OCI-LY7 (cell line): Measurements from ENCODE around the gene ETFRF1. TPM values are rescaled to one million over a fixed set of nuclear protein-coding genes. Genes with fewer than 3 reads are reported as not detected.
A peak's percentile ranks its signal among the peaks of the same experiment; 100 is the strongest.

Experiments used
- BruUV-seq: library from RNA; stranded (reverse); fragments of 400-500 nt; replicated peaks from 2 replicates; lab custom pipeline; 2021; lab: Mats Ljungman, UMichigan
- CTCF ChIA-PET: fragments of 300-600 bp; sonication (Branson Sonifier 250); formaldehyde crosslinking; loops from one replicate; lab custom pipeline; 2022; ENCODE audit warnings: antibody characterized with exemption; ENCODE audit not compliant: unreplicated experiment; lab: Charles Lee
- POLR2A ChIA-PET: fragments of 300-600 bp; sonication (Branson Sonifier 250); formaldehyde crosslinking; loops from one replicate; lab custom pipeline; 2022; ENCODE audit warnings: antibody characterized with exemption; lab: Charles Lee
- DNase-seq: peaks from one replicate; pipeline ENCODE4 v3.0.0-alpha.2; 2015; ENCODE audit warnings: low spot score
- H2AFZ ChIP-seq: fragments of 200-600 bp; sonication (generic), shearing (Covaris generic); 2 replicates; pipeline ENCODE4 v1.6.1; 2014; ENCODE audit warnings: mild to moderate bottlenecking, antibody characterized with exemption, low read length, moderate library complexity
- H3K27ac ChIP-seq: fragments of 200-600 bp; sonication (generic); 2 replicates; pipeline ENCODE4 v1.5.1; 2014; ENCODE audit warnings: mixed run types, low read depth, mild to moderate bottlenecking, moderate library complexity, low read length, inconsistent platforms; ENCODE audit not compliant: poor library complexity, severe bottlenecking
- H3K36me3 ChIP-seq: fragments of 200-600 bp; sonication (generic); 2 replicates; pipeline ENCODE4 v1.6.1; 2014; ENCODE audit warnings: mild to moderate bottlenecking, antibody characterized with exemption, low read length, moderate library complexity, mixed read lengths; ENCODE audit not compliant: insufficient read depth
- H3K4me1 ChIP-seq: fragments of 200-600 bp; sonication (generic); 2 replicates; pipeline ENCODE4 v1.5.1; 2014; ENCODE audit warnings: mild to moderate bottlenecking, low read length; ENCODE audit not compliant: insufficient read depth, poor library complexity, severe bottlenecking
- H3K4me2 ChIP-seq: fragments of 200-600 bp; sonication (generic); 2 replicates; pipeline ENCODE4 v1.6.1; 2014; ENCODE audit warnings: mild to moderate bottlenecking, low read length
- H3K4me3 ChIP-seq: fragments of 200-600 bp; sonication (generic); 2 replicates; pipeline ENCODE4 v1.5.1; 2014; ENCODE audit warnings: mild to moderate bottlenecking, low read depth, low read length; ENCODE audit not compliant: poor library complexity, severe bottlenecking
- H3K79me2 ChIP-seq: fragments of 200-600 bp; sonication (generic); 2 replicates; pipeline ENCODE4 v1.6.1; 2016; ENCODE audit warnings: low read depth, mild to moderate bottlenecking, low read length, moderate library complexity, mixed read lengths; ENCODE audit not compliant: insufficient read depth
- H3K9me2 ChIP-seq: fragments of 200-600 bp; sonication (generic); 2 replicates; pipeline ENCODE4 v1.6.1; 2016; ENCODE audit warnings: mild to moderate bottlenecking, low read length, mixed read lengths; ENCODE audit not compliant: insufficient read depth
- H3K9me3 ChIP-seq: fragments of 200-600 bp; sonication (generic); 2 replicates; pipeline ENCODE4 v1.6.1; 2014; ENCODE audit warnings: mild to moderate bottlenecking, mixed run types, low read length, mixed read lengths
- H4K20me1 ChIP-seq: fragments of 200-600 bp; sonication (generic); 2 replicates; pipeline ENCODE4 v1.6.1; 2014; ENCODE audit warnings: mild to moderate bottlenecking, antibody characterized with exemption, low read length, moderate library complexity, mixed read lengths; ENCODE audit not compliant: insufficient read depth
- EZH2phosphoT487 ChIP-seq: fragments of 200-600 bp; sonication (generic); IDR thresholded peaks from 2 replicates; pipeline ENCODE4 v1.6.1; 2018; ENCODE audit warnings: low read depth, borderline replicate concordance, mild to moderate bottlenecking, mixed run types, antibody characterized with exemption, low read length, moderate library complexity, mixed read lengths
- intact Hi-C: fragments of 100-400 bp; cut with micrococcal nuclease; formaldehyde crosslinking; loops from one replicate; pipeline ENCODE4 v1.10.0; 2022; ENCODE audit not compliant: unreplicated experiment
- total RNA-seq, 2 experiments: library from RNA; depleted of rRNA in 1 of 2; stranded (reverse); fragments of >200 nt in 1 of 2; shearing (Covaris generic) in 1 of 2; gene quantifications; 2 replicates each; pipeline ENCODE4 v1.2.3, GENCODE V29; 2014 to 2022
- TF ChIP-seq, protein P1 (sequence below): fragments of 200-600 bp; sonication (generic); conservative IDR thresholded peaks from 2 replicates; pipeline ENCODE4 v1.5.1; 2014; ENCODE audit warnings: mild to moderate bottlenecking, antibody characterized with exemption, low read length, moderate library complexity, mixed read lengths

The ETFRF1 gene
- total RNA-seq, 2 experiments from 2014 or later, result 8.5 to 11.4 TPM

DNA sequence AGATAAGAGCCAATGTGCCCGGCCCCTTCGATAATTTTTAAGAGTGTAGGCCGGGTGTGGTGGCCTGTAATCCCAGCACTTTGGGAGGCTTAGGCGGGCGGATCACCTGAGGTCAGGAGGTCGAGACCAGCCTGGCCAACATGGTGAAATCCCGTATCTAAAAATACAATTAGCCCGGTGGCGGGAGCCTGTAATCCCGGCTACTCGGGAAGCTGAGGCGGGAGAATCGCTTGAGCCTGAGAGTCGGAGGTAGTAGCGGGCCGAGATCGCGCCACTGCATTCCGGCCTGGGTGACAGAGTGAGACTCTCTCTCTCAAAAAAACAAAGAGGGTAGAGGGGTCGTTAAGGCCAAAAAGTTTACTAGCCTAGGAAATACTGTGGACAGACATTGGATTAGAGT, 53.1 kb downstream of the ETFRF1 start:
- H3K79me2 ChIP-seq, result peaks cover 64% of the 10 kb centered on the region
- intact Hi-C loops, result no loop called here
- POLR2A ChIA-PET, result interaction anchor here (0.7 to 1.2 kb wide), 3 partner anchors 14 to 92 kb away, joined by 3 to 4 read pairs (median 3); no protein-coding TSS in a partner anchor
- no TSS peak for BruUV-seq
- 0 out of 2 replicates have a peak overlapping the region, but pooled peaks have one; percentile 4 for H3K4me2 ChIP-seq
- no peaks in the 10 kb centered on the region for H3K9me3 ChIP-seq
- TF ChIP-seq, protein P1, sequence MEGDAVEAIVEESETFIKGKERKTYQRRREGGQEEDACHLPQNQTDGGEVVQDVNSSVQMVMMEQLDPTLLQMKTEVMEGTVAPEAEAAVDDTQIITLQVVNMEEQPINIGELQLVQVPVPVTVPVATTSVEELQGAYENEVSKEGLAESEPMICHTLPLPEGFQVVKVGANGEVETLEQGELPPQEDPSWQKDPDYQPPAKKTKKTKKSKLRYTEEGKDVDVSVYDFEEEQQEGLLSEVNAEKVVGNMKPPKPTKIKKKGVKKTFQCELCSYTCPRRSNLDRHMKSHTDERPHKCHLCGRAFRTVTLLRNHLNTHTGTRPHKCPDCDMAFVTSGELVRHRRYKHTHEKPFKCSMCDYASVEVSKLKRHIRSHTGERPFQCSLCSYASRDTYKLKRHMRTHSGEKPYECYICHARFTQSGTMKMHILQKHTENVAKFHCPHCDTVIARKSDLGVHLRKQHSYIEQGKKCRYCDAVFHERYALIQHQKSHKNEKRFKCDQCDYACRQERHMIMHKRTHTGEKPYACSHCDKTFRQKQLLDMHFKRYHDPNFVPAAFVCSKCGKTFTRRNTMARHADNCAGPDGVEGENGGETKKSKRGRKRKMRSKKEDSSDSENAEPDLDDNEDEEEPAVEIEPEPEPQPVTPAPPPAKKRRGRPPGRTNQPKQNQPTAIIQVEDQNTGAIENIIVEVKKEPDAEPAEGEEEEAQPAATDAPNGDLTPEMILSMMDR, result no peak
- no peak for TF ChIP-seq EZH2phosphoT487
- no peak overlapping the region for H3K4me3 ChIP-seq
- H3K27ac ChIP-seq, result no peak overlapping the region
- CTCF ChIA-PET, result no interaction called here
- peaks cover 42% of the 10 kb centered on the region for H3K36me3 ChIP-seq
- H3K9me2 ChIP-seq, result no peaks in the 10 kb centered on the region
- no peak for DNase-seq
- H4K20me1 ChIP-seq, result peaks cover 16% of the 10 kb centered on the region; the same call in 1 of the 2 replicates
- no peak overlapping the region for H2AFZ ChIP-seq
- peaks cover 37% of the 10 kb centered on the region for H3K4me1 ChIP-seq

GRCh38 chr12:25248732-25249131, 53.7 kb downstream of the ETFRF1 start:
- Histone ChIP-seq H3K36me3 (peaks cover 36% of the 10 kb centered on the region), H3K4me1 (peaks cover 43% of the 10 kb centered on the region), H2AFZ (no peak overlapping the region), H3K9me3 (no peaks in the 10 kb centered on the region), H3K4me3 (peak overlapping the region; percentile 99), H3K27ac (no peak overlapping the region), H3K9me2 (no peaks in the 10 kb centered on the region), H4K20me1 (peaks cover 16% of the 10 kb centered on the region; the same call in 1 of the 2 replicates), H3K79me2 (peaks cover 63% of the 10 kb centered on the region), H3K4me2 (peak overlapping the region; percentile 93)
- DNase-seq, result no peak
- CTCF ChIA-PET, result no interaction called here
- intact Hi-C loops, result no loop called here
- no peak for TF ChIP-seq EZH2phosphoT487
- TF ChIP-seq, protein P1, result no peak
- POLR2A ChIA-PET, result interaction anchor here (0.7 to 1.2 kb wide), 3 partner anchors 14 to 91 kb away, joined by 3 to 4 read pairs (median 3); no protein-coding TSS in a partner anchor
- no TSS peak for BruUV-seq
